DND-41 (cell line): ENCODE measurements around the gene TBC1D30.

Source experiments
- EZH2 ChIP-seq: IDR thresholded peaks from 3 replicates; pipeline ENCODE4 v1.6.1; 2012; ENCODE audit warnings: borderline replicate concordance, low read depth, mild to moderate bottlenecking, moderate library complexity, low read length, inconsistent platforms; ENCODE audit not compliant: severe bottlenecking
- TF ChIP-seq, protein P1 (sequence below): IDR thresholded peaks from 2 replicates; pipeline ENCODE4 v1.5.1; 2012; ENCODE audit warnings: borderline replicate concordance, low read length, moderate library complexity, mild to moderate bottlenecking; ENCODE audit not compliant: poor library complexity, severe bottlenecking; ENCODE audit errors: extremely low read depth

DNA sequence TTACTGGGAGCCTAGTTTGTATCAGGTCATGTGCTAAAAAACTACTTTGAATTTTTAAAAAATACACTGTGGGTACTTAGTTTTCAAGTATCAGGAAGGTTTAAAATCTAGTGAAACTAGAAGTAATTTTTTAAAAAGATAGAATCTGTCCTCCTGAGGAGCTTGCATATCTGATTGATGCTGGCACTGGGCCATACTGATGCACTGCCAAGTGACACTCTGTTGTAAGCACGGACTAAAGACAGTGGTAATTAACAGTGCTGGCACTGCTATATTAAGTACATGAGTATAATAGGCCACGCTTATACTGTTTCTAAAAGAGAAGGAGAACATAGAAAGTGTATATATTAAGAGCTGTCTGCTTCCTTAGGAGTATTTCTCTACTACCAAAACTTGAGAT, 10.0 kb upstream of the TBC1D30 start:
- TF ChIP-seq, protein P1, sequence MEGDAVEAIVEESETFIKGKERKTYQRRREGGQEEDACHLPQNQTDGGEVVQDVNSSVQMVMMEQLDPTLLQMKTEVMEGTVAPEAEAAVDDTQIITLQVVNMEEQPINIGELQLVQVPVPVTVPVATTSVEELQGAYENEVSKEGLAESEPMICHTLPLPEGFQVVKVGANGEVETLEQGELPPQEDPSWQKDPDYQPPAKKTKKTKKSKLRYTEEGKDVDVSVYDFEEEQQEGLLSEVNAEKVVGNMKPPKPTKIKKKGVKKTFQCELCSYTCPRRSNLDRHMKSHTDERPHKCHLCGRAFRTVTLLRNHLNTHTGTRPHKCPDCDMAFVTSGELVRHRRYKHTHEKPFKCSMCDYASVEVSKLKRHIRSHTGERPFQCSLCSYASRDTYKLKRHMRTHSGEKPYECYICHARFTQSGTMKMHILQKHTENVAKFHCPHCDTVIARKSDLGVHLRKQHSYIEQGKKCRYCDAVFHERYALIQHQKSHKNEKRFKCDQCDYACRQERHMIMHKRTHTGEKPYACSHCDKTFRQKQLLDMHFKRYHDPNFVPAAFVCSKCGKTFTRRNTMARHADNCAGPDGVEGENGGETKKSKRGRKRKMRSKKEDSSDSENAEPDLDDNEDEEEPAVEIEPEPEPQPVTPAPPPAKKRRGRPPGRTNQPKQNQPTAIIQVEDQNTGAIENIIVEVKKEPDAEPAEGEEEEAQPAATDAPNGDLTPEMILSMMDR = no peak
- TF ChIP-seq EZH2 = no peak
